HG03095 (cell line): ENCODE data around the gene NR5A2.

Experiments used
- ATAC-seq: cut with Tn5 transposase; IDR thresholded peaks from one replicate; pipeline ENCODE4 v1.9.1; 2021; ENCODE audit warnings: moderate library complexity; ENCODE audit not compliant: unreplicated experiment

NR5A2 gene

GRCh38 chr1:200035956-200036618 lies 8.6 kb downstream of the NR5A2 start:
- ATAC-seq, result no peak

GRCh38 chr1:200036619-200037270 lies 9.2 kb downstream of the NR5A2 start:
- ATAC-seq, result no peak

- no peak for ATAC-seq
These were observed 10.0 kb downstream of the NR5A2 start for GRCh38 chr1:200037501-200037900.

- no peak for ATAC-seq
These were observed 10.4 kb downstream of the NR5A2 start for GRCh38 chr1:200037904-200038303.

- ATAC-seq, result no peak
These were observed 10.9 kb downstream of the NR5A2 start for GRCh38 chr1:200038325-200038980.

- ATAC-seq, result no peak
These were observed 11.7 kb downstream of the NR5A2 start for GRCh38 chr1:200038981-200039848.

- no peak for ATAC-seq
These were observed 12.5 kb downstream of the NR5A2 start for GRCh38 chr1:200039849-200040474.

- no peak for ATAC-seq
These were observed 13.1 kb downstream of the NR5A2 start for GRCh38 chr1:200040481-200041138.

GRCh38 chr1:200041337-200042118 lies 14.0 kb downstream of the NR5A2 start:
- ATAC-seq, result no peak

- no peak for ATAC-seq
These were observed 14.6 kb downstream of the NR5A2 start for GRCh38 chr1:200042119-200042551.

- no peak for ATAC-seq
These were observed 15.2 kb downstream of the NR5A2 start for GRCh38 chr1:200042552-200043335.

- ATAC-seq, result no peak
These were observed 15.8 kb downstream of the NR5A2 start for GRCh38 chr1:200043336-200043668.

- ATAC-seq, result no peak
These were observed 18.6 kb downstream of the NR5A2 start for GRCh38 chr1:200046115-200046514.

- ATAC-seq, result no peak
These were observed 20.7 kb downstream of the NR5A2 start for GRCh38 chr1:200048244-200048643.

- ATAC-seq, result no peak
These were observed 22.3 kb downstream of the NR5A2 start for GRCh38 chr1:200049810-200050209.

- no peak for ATAC-seq
These were observed 24.1 kb downstream of the NR5A2 start for GRCh38 chr1:200051620-200052019.

GRCh38 chr1:200053091-200053490 lies 25.6 kb downstream of the NR5A2 start:
- no peak for ATAC-seq

GRCh38 chr1:200053646-200054045 lies 26.1 kb downstream of the NR5A2 start:
- no peak for ATAC-seq

GRCh38 chr1:200058341-200058740 lies 30.8 kb downstream of the NR5A2 start:
- ATAC-seq, result no peak
